ENCODE data around the gene KRTAP2-1. TPM values are rescaled to one million over a fixed set of nuclear protein-coding genes. Genes with fewer than 3 reads are reported as not detected.

The KRTAP2-1 gene
- total RNA-seq, 4 donors from 2014 or later: not detected

GRCh38 chr17:41010441-41010840, 36.7 kb downstream of the KRTAP2-1 start:
- no peak for ATAC-seq
- intact Hi-C loops (cut with DNase I; ENCODE audit: low total_unique reads) (no loop called here), in situ Hi-C loops (cut with MboI; ENCODE audit: low sequenced_read_pairs in 4 of 4) (no loop called here)
- H3K36me3 ChIP-seq: no peaks in the 10 kb centered on the region
- no peak overlapping the region for H3K27ac ChIP-seq
- H3K4me3 ChIP-seq: no peak overlapping the region
- no peak for DNase-seq
- peaks cover 7 to 8% of the 10 kb centered on the region in 2 donors for H3K4me1 ChIP-seq
- H3K9me3 ChIP-seq: no peaks in the 10 kb centered on the region
- no peaks in the 10 kb centered on the region for H3K27me3 ChIP-seq
- no peak for TF ChIP-seq POLR2A (IDR thresholded peaks at IDR 0.05)
- no peak for TF ChIP-seq CTCF (IDR thresholded peaks at IDR 0.05 in 4 of 5, conservative IDR thresholded peaks at IDR 0.05 in 1 of 5)

DNA sequence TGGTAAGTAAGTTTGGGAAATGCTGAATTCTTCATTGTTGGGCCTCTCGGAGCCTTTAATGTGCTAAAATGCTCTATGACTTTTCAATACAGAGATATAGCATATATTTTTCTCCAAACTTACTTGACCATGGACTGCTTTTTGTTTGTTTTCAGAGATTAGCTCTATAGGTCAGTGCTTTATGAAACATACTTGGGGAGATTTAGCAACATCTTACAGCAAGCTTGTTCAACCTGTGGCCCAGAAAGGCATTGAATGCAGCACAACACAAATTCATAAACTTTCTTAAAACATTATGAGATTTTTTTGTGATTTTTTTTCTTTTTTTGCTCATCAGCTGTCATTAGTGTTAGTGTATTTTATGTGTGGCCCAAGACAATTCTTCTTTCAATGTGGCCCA, 37.2 kb downstream of the KRTAP2-1 start:
- H3K36me3 ChIP-seq: no peaks in the 10 kb centered on the region
- no peak overlapping the region for H3K27ac ChIP-seq
- ATAC-seq (no peak), DNase-seq (no peak)
- H3K4me1 ChIP-seq: peaks cover 7 to 8% of the 10 kb centered on the region in 2 donors
- in situ Hi-C loops (cut with MboI; ENCODE audit: low sequenced_read_pairs in 4 of 4) (no loop called here), intact Hi-C loops (cut with DNase I; ENCODE audit: low total_unique reads) (no loop called here)
- H3K4me3 ChIP-seq: no peak overlapping the region
- H3K27me3 ChIP-seq: no peaks in the 10 kb centered on the region
- no peak for TF ChIP-seq CTCF (IDR thresholded peaks at IDR 0.05 in 4 of 5, conservative IDR thresholded peaks at IDR 0.05 in 1 of 5)
- TF ChIP-seq POLR2A (IDR thresholded peaks at IDR 0.05): no peak
- H3K9me3 ChIP-seq: no peaks in the 10 kb centered on the region

DNA sequence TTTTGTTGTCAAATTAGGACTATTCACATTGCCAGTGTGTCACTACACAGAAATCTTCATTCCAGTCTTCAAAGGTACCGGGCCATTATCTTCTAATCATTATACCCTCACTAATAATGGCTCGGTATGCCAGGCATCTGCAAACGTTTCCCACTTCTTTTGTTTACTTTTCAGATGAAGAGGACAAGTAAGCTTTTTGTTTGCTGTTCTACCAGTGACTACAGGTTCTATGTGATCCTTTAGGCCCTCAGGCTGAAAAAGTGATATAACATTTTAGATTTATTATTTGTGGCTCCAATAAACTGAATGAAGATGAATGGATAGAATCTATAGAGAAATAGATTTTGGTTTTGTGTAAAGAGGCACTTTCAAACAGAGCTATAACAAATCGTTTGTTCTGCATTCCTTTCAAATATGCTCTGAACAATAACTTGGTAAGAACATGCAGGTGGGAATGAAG, 37.8 kb downstream of the KRTAP2-1 start:
- H3K9me3 ChIP-seq: no peaks in the 10 kb centered on the region
- peaks cover 7 to 8% of the 10 kb centered on the region in 2 donors for H3K4me1 ChIP-seq
- TF ChIP-seq CTCF (IDR thresholded peaks at IDR 0.05 in 4 of 5, conservative IDR thresholded peaks at IDR 0.05 in 1 of 5): no peak
- no peak for TF ChIP-seq POLR2A (IDR thresholded peaks at IDR 0.05)
- ATAC-seq (no peak), DNase-seq (no peak)
- no peaks in the 10 kb centered on the region for H3K36me3 ChIP-seq
- in situ Hi-C loops (cut with MboI; ENCODE audit: low sequenced_read_pairs in 4 of 4) (no loop called here), intact Hi-C loops (cut with DNase I; ENCODE audit: low total_unique reads) (no loop called here)
- H3K27ac ChIP-seq: no peak overlapping the region
- no peaks in the 10 kb centered on the region for H3K27me3 ChIP-seq
- H3K4me3 ChIP-seq: no peak overlapping the region

GRCh38 chr17:41008811-41009210, 38.3 kb downstream of the KRTAP2-1 start, which contains the start of gene KRTAP3-1:
Gene KRTAP3-1 (minus strand): TSS chr17:41009128. CDS start chr17:41009074, 54 bp downstream.
- in situ Hi-C loops (cut with MboI; ENCODE audit: low sequenced_read_pairs in 4 of 4): no loop called here
- H3K27ac ChIP-seq: no peak within 1 kb of the TSS
- DNase-seq (no peak), ATAC-seq (no peak)
- TF ChIP-seq CTCF (IDR thresholded peaks at IDR 0.05 in 4 of 5, conservative IDR thresholded peaks at IDR 0.05 in 1 of 5): no peak
- no peak for TF ChIP-seq POLR2A (IDR thresholded peaks at IDR 0.05)
- H3K4me3 ChIP-seq: no peak within 1 kb of the TSS
- H3K9me3 ChIP-seq: no peaks in the 10 kb centered on the region
- no peaks in the 10 kb centered on the region for H3K36me3 ChIP-seq
- intact Hi-C loops (cut with DNase I; ENCODE audit: low total_unique reads): no loop called here
- H3K4me1 ChIP-seq: peaks cover 7 to 8% of the 10 kb centered on the region in 2 donors
- no peaks in the 10 kb centered on the region for H3K27me3 ChIP-seq

- ATAC-seq: no peak
- Histone ChIP-seq H3K27me3 (peaks cover 0 to 8% (median 0%) of the 10 kb centered on the region in 3 donors), H3K36me3 (no peaks in the 10 kb centered on the region), H3K4me3 (no peak overlapping the region), H3K4me1 (no peaks in the 10 kb centered on the region), H3K9me3 (no peaks in the 10 kb centered on the region), H3K27ac (no peak overlapping the region)
- TF ChIP-seq POLR2A (IDR thresholded peaks at IDR 0.05): no peak
- no peak for TF ChIP-seq CTCF (IDR thresholded peaks at IDR 0.05 in 4 of 5, conservative IDR thresholded peaks at IDR 0.05 in 1 of 5)
- DNase-seq: no peak
- intact Hi-C loops (cut with DNase I; ENCODE audit: low total_unique reads): no loop called here
- in situ Hi-C loops (cut with MboI; ENCODE audit: low sequenced_read_pairs in 4 of 4): no loop called here
Observed at GRCh38 chr17:41004397-41004796, 42.7 kb downstream of the KRTAP2-1 start.

Data from gastrocnemius medialis (tissue), 4 donors.